DMS53 treated with DMSO at 0.1 percent for 48 hours (cell line): ENCODE results near the gene DHX38.

Experiments
- DNase-seq: peaks from one replicate; lab custom pipeline; 2025; ENCODE audit not compliant: unreplicated experiment; lab: John Stamatoyannopoulos, UW

Gene DHX38

GRCh38 chr16:72162105-72162692, 68.6 kb downstream of the DHX38 start:
- DNase-seq: no peak
